Fibroblast of villous mesenchyme (primary cell): Measurements from ENCODE around the gene RASGRF1. TPM values are rescaled to one million over a fixed set of nuclear protein-coding genes. Genes with fewer than 3 reads are reported as not detected.

Source experiments
- DNase-seq: peaks from one replicate; pipeline ENCODE4 v3.0.0-alpha.2; 2010; ENCODE audit warnings: low read depth
- H3K4me3 ChIP-seq: 2 replicates; pipeline ENCODE4 v1.5.1; 2011; ENCODE audit warnings: low read depth, mild to moderate bottlenecking, low read length
- CTCF ChIP-seq: IDR thresholded peaks from 2 replicates; pipeline ENCODE4 v1.5.1; 2012; ENCODE audit warnings: low read depth, mild to moderate bottlenecking, low read length; ENCODE audit not compliant: insufficient read depth
- total RNA-seq: library from RNA; depleted of rRNA; stranded (reverse); fragments of >200 nt; gene quantifications from 2 replicates; pipeline ENCODE4 v1.2.3, GENCODE V29; 2012

RASGRF1 gene
- total RNA-seq, 1 donor = 0.43 TPM

- H3K4me3 ChIP-seq = no peak overlapping the region
- DNase-seq = no peak
- TF ChIP-seq CTCF = no peak
Observed at GRCh38 chr15:78987556-78988360, 102.8 kb downstream of the RASGRF1 start.

- no peak for TF ChIP-seq CTCF
- no peak overlapping the region for H3K4me3 ChIP-seq
- DNase-seq = no peak
Observed at GRCh38 chr15:78985859-78986475, 104.6 kb downstream of the RASGRF1 start.

GRCh38 chr15:78984041-78984440, 106.5 kb downstream of the RASGRF1 start:
- no peak for TF ChIP-seq CTCF
- no peak for DNase-seq
- no peak overlapping the region for H3K4me3 ChIP-seq

GRCh38 chr15:78983146-78983918, 107.2 kb downstream of the RASGRF1 start:
- DNase-seq = no peak
- no peak for TF ChIP-seq CTCF
- H3K4me3 ChIP-seq = no peak overlapping the region

GRCh38 chr15:78982736-78983135, 107.8 kb downstream of the RASGRF1 start:
- TF ChIP-seq CTCF = no peak
- H3K4me3 ChIP-seq = no peak overlapping the region
- DNase-seq = no peak

- no peak for TF ChIP-seq CTCF
- H3K4me3 ChIP-seq = no peak overlapping the region
- DNase-seq = no peak
Observed at GRCh38 chr15:78981532-78982313, 108.9 kb downstream of the RASGRF1 start.
